ENCODE measurements around the gene BIRC3. TPM values are rescaled to one million over a fixed set of nuclear protein-coding genes. Genes with fewer than 3 reads are reported as not detected.

The BIRC3 gene
- total and polyA plus RNA-seq, 5 donors from 2014 or later, result 107 to 239 (median 128) TPM

DNA sequence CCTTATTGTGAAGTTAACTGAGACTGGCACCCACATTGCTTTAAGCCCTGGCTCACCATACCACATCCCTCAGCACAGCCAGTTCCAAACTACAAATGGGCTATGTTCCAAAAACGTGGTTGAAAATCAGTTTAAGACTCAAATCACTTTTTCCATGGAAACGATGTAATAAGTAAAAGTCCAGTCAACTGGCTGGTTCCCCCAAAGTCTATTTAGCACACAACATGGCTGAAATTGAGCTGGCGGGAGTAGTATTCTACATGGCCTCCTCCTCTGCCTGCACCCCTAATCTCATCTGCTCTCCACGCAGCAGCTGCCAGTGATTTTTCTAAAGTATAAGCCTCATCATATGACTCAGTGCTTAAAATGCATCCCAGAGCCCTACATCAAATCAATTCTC, 40.9 kb upstream of the BIRC3 start:
- H3K4me3 Mint-ChIP-seq, result no peak overlapping the region
- H3K36me3 Mint-ChIP-seq, result no peaks in the 10 kb centered on the region
- DNase-seq (no peak), ATAC-seq (ENCODE audit: low read depth in 2 of 2) (no peak)
- peaks cover 8 to 15% (median 11%) of the 10 kb centered on the region in 4 donors for H3K4me1 Mint-ChIP-seq
- Histone ChIP-seq H3K9me3 (ENCODE audit: control insufficient read depth in 2 of 2, low read length in 2 of 2) (no peaks in the 10 kb centered on the region), H3K27me3 (ENCODE audit: control insufficient read depth, insufficient read depth, low read length) (peaks cover 5% of the 10 kb centered on the region), H3K36me3 (ENCODE audit: control insufficient read depth, insufficient read depth, low read length) (no peaks in the 10 kb centered on the region), H3K27ac (ENCODE audit: insufficient read depth, low read length, poor library complexity, severe bottlenecking) (no peak overlapping the region), H3K4me1 (ENCODE audit: control insufficient read depth, insufficient read depth, low read length, poor library complexity, severe bottlenecking) (no peaks in the 10 kb centered on the region), H3K4me3 (ENCODE audit: low read depth, low read length) (no peak overlapping the region)
- no peaks in the 10 kb centered on the region for H3K9me3 Mint-ChIP-seq
- H3K27me3 Mint-ChIP-seq, result peaks cover 51% of the 10 kb centered on the region
- H3K27ac Mint-ChIP-seq, result no peak overlapping the region

DNA sequence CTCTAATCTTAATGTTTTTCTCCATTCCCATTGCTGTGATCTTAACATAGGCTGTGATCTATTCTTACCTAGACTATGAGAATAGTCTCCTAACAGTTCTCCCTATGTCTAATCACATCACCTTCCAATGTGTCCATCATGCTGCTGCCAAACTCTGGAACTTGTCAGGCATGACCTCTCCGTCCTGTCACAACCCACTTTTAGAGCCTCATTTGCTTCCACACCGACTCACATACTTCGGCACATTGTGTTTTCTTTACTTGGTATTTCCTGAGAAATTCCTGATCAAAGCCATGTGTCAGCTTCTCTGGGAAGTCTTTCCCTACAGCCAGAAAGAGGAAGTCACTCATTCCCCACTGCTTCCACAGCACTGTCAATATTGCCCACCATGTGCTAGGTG, 40.5 kb upstream of the BIRC3 start:
- no peak overlapping the region for H3K4me3 Mint-ChIP-seq
- Histone ChIP-seq H3K4me1 (ENCODE audit: control insufficient read depth, insufficient read depth, low read length, poor library complexity, severe bottlenecking) (no peaks in the 10 kb centered on the region), H3K27me3 (ENCODE audit: control insufficient read depth, insufficient read depth, low read length) (peaks cover 5% of the 10 kb centered on the region), H3K4me3 (ENCODE audit: low read depth, low read length) (no peak overlapping the region), H3K27ac (ENCODE audit: insufficient read depth, low read length, poor library complexity, severe bottlenecking) (no peak overlapping the region), H3K9me3 (ENCODE audit: control insufficient read depth in 2 of 2, low read length in 2 of 2) (no peaks in the 10 kb centered on the region), H3K36me3 (ENCODE audit: control insufficient read depth, insufficient read depth, low read length) (no peaks in the 10 kb centered on the region)
- peaks cover 8 to 15% (median 11%) of the 10 kb centered on the region in 4 donors for H3K4me1 Mint-ChIP-seq
- H3K27me3 Mint-ChIP-seq, result peaks cover 47% of the 10 kb centered on the region
- H3K36me3 Mint-ChIP-seq, result no peaks in the 10 kb centered on the region
- no peak overlapping the region for H3K27ac Mint-ChIP-seq
- H3K9me3 Mint-ChIP-seq, result no peaks in the 10 kb centered on the region
- ATAC-seq (ENCODE audit: low read depth in 2 of 2) (no peak), DNase-seq (no peak)

DNA sequence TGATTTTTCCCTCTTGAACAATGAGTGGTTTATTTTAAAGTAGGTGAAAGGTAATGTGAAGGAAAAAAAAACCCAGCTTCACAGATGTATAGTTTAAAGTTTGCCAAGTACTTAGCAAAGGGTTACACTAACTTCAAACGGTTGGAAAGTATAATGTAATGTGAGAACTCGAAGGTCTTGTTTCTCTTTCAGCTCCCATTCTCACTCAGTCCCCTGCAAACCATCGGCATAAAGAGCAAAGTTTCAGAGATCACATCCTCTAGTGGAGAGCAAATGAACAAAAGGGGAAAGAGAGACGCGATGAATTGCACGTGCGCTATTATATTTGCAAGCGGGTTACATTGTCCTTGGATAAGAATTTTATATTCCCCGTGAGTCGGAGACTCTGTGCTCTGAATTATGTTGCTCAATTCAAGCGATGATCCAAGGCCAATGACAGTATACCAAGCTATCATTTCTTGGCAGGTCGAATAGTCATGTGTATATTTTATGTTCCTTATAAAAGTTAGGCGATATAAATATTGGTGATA, 37.6 kb upstream of the BIRC3 start:
- no peaks in the 10 kb centered on the region for H3K4me1 ChIP-seq (ENCODE audit: control insufficient read depth, insufficient read depth, low read length, poor library complexity, severe bottlenecking)
- DNase-seq (peak in 1 of 3 donors; percentile 59), ATAC-seq (ENCODE audit: low read depth in 2 of 2) (peak in 1 of 2 donors; percentile 40)
- no peaks in the 10 kb centered on the region for H3K9me3 ChIP-seq (ENCODE audit: control insufficient read depth in 2 of 2, low read length in 2 of 2)
- no peaks in the 10 kb centered on the region for H3K36me3 ChIP-seq (ENCODE audit: control insufficient read depth, insufficient read depth, low read length)
- Mint-ChIP-seq H3K9me3 (no peaks in the 10 kb centered on the region), H3K4me1 (peaks cover 0 to 7% (median 5%) of the 10 kb centered on the region in 4 donors), H3K4me3 (no peak overlapping the region), H3K27ac (no peak overlapping the region), H3K27me3 (peaks cover 31% of the 10 kb centered on the region), H3K36me3 (no peaks in the 10 kb centered on the region)
- no peak overlapping the region for H3K27ac ChIP-seq (ENCODE audit: insufficient read depth, low read length, poor library complexity, severe bottlenecking)
- H3K4me3 ChIP-seq (ENCODE audit: low read depth, low read length), result no peak overlapping the region
- no peaks in the 10 kb centered on the region for H3K27me3 ChIP-seq (ENCODE audit: control insufficient read depth, insufficient read depth, low read length)

DNA sequence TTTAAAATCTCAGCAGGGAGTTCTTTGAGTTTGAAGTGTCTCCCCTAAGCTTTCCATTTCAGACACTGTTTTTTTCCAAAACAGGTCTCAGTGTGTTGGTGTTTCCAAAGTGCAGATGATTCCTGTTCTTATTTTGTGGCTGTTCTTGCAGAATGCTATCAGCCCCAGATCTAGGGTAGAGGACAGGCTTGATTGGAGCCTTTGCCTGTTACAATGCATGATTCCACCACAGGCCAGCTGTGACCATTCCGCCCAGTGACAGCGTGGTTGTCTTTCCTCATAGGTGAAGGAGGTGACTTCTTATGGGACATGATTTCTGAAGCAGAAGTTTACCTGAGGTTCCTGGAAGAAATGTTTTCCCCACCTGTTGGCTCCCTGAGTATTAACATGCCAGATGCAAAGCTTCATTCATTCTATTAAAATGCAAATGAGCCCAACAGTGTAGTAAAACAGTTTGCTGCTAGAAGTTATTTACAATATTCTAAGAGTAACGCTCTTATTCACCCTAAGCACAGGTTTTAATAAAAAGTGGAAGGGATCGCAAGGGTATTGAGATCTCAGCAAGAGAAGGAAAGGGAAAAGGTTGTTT, 36.9 kb upstream of the BIRC3 start:
- no peaks in the 10 kb centered on the region for H3K4me1 ChIP-seq (ENCODE audit: control insufficient read depth, insufficient read depth, low read length, poor library complexity, severe bottlenecking)
- no peak overlapping the region for H3K4me3 ChIP-seq (ENCODE audit: low read depth, low read length)
- H3K27ac ChIP-seq (ENCODE audit: insufficient read depth, low read length, poor library complexity, severe bottlenecking), result no peak overlapping the region
- Mint-ChIP-seq H3K4me3 (no peak overlapping the region), H3K9me3 (no peaks in the 10 kb centered on the region), H3K36me3 (no peaks in the 10 kb centered on the region), H3K27ac (no peak overlapping the region), H3K4me1 (peaks cover 0 to 7% (median 5%) of the 10 kb centered on the region in 4 donors), H3K27me3 (peaks cover 29% of the 10 kb centered on the region)
- H3K27me3 ChIP-seq (ENCODE audit: control insufficient read depth, insufficient read depth, low read length), result no peaks in the 10 kb centered on the region
- no peaks in the 10 kb centered on the region for H3K36me3 ChIP-seq (ENCODE audit: control insufficient read depth, insufficient read depth, low read length)
- DNase-seq, result no peak
- no peak for ATAC-seq (ENCODE audit: low read depth in 2 of 2)
- no peaks in the 10 kb centered on the region for H3K9me3 ChIP-seq (ENCODE audit: control insufficient read depth in 2 of 2, low read length in 2 of 2)

DNA sequence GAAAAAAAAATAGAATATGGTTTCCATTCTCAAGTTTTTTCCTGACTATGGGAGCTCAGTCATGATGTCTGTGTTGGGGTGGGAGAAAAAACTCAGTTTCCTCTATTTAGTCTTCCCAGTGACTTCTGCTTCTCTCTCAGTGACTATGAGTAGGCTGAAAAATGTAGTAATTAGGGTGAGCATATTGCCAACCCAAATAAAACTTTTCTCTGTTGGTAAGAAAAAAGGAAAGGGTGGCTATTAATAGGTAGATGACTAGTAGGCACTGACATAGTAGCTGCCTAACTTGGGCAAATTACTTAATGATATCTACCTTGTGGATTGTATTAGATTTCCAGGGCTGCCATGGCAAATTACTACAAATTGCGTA, 34.2 kb upstream of the BIRC3 start:
- H3K27ac Mint-ChIP-seq, result no peak overlapping the region
- H3K4me3 Mint-ChIP-seq, result no peak overlapping the region
- Histone ChIP-seq H3K27me3 (ENCODE audit: control insufficient read depth, insufficient read depth, low read length) (no peaks in the 10 kb centered on the region), H3K27ac (ENCODE audit: insufficient read depth, low read length, poor library complexity, severe bottlenecking) (no peak overlapping the region), H3K4me1 (ENCODE audit: control insufficient read depth, insufficient read depth, low read length, poor library complexity, severe bottlenecking) (peaks cover 4% of the 10 kb centered on the region), H3K36me3 (ENCODE audit: control insufficient read depth, insufficient read depth, low read length) (no peaks in the 10 kb centered on the region), H3K4me3 (ENCODE audit: low read depth, low read length) (no peak overlapping the region), H3K9me3 (ENCODE audit: control insufficient read depth in 2 of 2, low read length in 2 of 2) (no peaks in the 10 kb centered on the region)
- ATAC-seq (ENCODE audit: low read depth in 2 of 2) (no peak), DNase-seq (no peak)
- H3K27me3 Mint-ChIP-seq, result peaks cover 14% of the 10 kb centered on the region
- no peaks in the 10 kb centered on the region for H3K36me3 Mint-ChIP-seq
- H3K4me1 Mint-ChIP-seq, result peaks cover 5 to 13% (median 11%) of the 10 kb centered on the region in 4 donors
- no peaks in the 10 kb centered on the region for H3K9me3 Mint-ChIP-seq

DNA sequence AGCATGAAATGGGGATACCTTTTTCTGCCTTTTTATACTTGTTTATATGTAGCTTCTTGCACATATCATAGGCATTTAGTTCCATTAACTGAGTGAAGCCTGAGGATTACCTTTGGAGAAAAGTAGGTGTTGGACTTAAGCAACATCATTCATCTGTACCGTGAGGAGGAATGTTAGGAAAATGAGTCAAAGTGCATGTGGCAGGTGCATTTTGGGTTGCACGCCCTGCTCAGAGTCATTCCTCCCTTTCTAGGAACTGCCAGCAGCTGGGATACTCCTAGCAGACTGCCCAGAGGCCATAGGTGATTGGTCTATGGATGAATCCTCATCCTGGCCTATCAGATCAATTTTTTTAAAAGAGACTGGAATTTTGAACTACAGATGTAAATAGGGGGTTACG, 33.3 kb upstream of the BIRC3 start:
- H3K36me3 Mint-ChIP-seq, result no peaks in the 10 kb centered on the region
- no peak overlapping the region for H3K27ac ChIP-seq (ENCODE audit: insufficient read depth, low read length, poor library complexity, severe bottlenecking)
- H3K36me3 ChIP-seq (ENCODE audit: control insufficient read depth, insufficient read depth, low read length), result no peaks in the 10 kb centered on the region
- no peaks in the 10 kb centered on the region for H3K27me3 ChIP-seq (ENCODE audit: control insufficient read depth, insufficient read depth, low read length)
- peaks cover 13 to 22% (median 18%) of the 10 kb centered on the region in 4 donors for H3K4me1 Mint-ChIP-seq
- no peaks in the 10 kb centered on the region for H3K9me3 ChIP-seq (ENCODE audit: control insufficient read depth in 2 of 2, low read length in 2 of 2)
- H3K4me3 Mint-ChIP-seq, result no peak overlapping the region
- ATAC-seq (ENCODE audit: low read depth in 2 of 2) (no peak), DNase-seq (no peak)
- H3K27ac Mint-ChIP-seq, result no peak overlapping the region
- no peak overlapping the region for H3K4me3 ChIP-seq (ENCODE audit: low read depth, low read length)
- no peaks in the 10 kb centered on the region for H3K9me3 Mint-ChIP-seq
- peaks cover 14% of the 10 kb centered on the region for H3K27me3 Mint-ChIP-seq
- peaks cover 13% of the 10 kb centered on the region for H3K4me1 ChIP-seq (ENCODE audit: control insufficient read depth, insufficient read depth, low read length, poor library complexity, severe bottlenecking)

DNA sequence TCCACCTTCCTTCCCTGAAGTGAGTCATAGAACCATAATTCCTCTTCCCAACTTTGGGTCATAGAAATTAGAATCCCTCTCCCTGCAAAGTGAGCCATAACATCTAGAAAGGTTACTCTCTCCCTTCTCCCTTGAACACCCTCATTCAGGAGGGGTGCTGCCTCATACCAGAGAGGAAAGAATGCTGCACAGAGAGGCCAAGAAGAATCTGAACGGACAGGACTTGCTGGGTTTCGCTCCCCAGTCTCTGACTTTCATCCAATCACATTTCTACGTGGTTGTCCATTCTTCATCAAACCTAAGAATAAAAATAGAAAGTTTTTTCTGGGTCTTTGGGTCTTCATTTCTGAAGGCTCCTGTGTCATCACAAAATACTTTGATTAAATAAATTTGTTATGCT, 31.0 kb upstream of the BIRC3 start:
- Histone ChIP-seq H3K27ac (ENCODE audit: insufficient read depth, low read length, poor library complexity, severe bottlenecking) (no peak overlapping the region), H3K27me3 (ENCODE audit: control insufficient read depth, insufficient read depth, low read length) (no peaks in the 10 kb centered on the region), H3K9me3 (ENCODE audit: control insufficient read depth in 2 of 2, low read length in 2 of 2) (no peaks in the 10 kb centered on the region), H3K4me3 (ENCODE audit: low read depth, low read length) (no peak overlapping the region), H3K36me3 (ENCODE audit: control insufficient read depth, insufficient read depth, low read length) (no peaks in the 10 kb centered on the region), H3K4me1 (ENCODE audit: control insufficient read depth, insufficient read depth, low read length, poor library complexity, severe bottlenecking) (peaks cover 13% of the 10 kb centered on the region)
- peaks cover 15 to 36% (median 26%) of the 10 kb centered on the region in 4 donors for H3K4me1 Mint-ChIP-seq
- peaks cover 4% of the 10 kb centered on the region for H3K36me3 Mint-ChIP-seq
- H3K9me3 Mint-ChIP-seq, result no peaks in the 10 kb centered on the region
- no peak overlapping the region for H3K4me3 Mint-ChIP-seq
- ATAC-seq (ENCODE audit: low read depth in 2 of 2) (no peak), DNase-seq (no peak)
- peaks cover 6% of the 10 kb centered on the region for H3K27me3 Mint-ChIP-seq
- H3K27ac Mint-ChIP-seq, result no peak overlapping the region

All from CD4-positive, CD25-positive, alpha-beta regulatory T cell (primary cell).